ENCODE measurements around the gene TIMM22.
A peak's percentile ranks its signal among the peaks of the same experiment; 100 is the strongest.

DNA sequence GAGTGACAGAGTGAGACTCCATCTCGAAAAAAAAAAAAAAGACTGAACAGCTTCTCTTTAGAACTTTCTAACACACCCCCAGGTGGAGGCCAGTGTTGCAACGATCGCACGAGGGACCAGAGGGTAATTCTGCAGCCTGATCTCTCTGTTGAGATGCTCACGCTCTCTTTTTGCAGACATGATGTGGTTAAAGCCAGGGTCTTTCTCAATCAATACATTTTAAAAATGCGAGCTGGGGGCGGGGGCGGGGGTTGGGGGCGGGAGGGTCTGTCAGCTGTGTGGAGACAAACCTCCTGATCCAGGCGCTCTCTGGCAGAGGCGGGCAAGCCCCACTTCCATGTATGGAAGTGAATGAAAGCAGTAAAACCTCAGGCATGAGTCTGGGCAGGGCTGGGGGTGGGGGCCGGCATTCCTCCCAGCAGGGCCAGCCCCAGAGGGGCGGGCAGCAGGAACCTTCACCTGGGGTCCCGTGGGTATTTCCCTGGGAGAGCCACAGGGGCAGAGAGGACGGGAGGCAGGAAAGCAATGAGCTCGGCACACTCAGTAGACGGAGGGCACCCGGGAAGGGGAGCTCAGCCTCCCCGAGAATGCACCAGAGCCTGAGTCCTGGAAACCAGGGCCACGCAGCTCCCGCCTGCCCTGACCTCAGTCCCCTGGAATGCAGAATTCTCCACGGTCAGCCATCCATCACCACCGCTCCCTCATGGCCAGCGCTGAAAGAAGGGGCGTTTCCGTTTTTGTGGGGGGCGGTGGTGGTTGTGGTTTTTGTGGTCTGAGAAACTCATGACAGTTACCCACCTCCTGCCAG is 45.4 kb upstream of the TIMM22 start:
- TF ChIP-seq, protein P1, sequence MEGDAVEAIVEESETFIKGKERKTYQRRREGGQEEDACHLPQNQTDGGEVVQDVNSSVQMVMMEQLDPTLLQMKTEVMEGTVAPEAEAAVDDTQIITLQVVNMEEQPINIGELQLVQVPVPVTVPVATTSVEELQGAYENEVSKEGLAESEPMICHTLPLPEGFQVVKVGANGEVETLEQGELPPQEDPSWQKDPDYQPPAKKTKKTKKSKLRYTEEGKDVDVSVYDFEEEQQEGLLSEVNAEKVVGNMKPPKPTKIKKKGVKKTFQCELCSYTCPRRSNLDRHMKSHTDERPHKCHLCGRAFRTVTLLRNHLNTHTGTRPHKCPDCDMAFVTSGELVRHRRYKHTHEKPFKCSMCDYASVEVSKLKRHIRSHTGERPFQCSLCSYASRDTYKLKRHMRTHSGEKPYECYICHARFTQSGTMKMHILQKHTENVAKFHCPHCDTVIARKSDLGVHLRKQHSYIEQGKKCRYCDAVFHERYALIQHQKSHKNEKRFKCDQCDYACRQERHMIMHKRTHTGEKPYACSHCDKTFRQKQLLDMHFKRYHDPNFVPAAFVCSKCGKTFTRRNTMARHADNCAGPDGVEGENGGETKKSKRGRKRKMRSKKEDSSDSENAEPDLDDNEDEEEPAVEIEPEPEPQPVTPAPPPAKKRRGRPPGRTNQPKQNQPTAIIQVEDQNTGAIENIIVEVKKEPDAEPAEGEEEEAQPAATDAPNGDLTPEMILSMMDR (IDR thresholded peaks at IDR 0.05) = no peak
- peak in 1 of 2 donors; percentile 56 for TF ChIP-seq POLR2A (IDR thresholded peaks at IDR 0.05)

Data from thyroid gland (tissue), 4 donors.